ENCODE data around the gene HIBCH.

DNA sequence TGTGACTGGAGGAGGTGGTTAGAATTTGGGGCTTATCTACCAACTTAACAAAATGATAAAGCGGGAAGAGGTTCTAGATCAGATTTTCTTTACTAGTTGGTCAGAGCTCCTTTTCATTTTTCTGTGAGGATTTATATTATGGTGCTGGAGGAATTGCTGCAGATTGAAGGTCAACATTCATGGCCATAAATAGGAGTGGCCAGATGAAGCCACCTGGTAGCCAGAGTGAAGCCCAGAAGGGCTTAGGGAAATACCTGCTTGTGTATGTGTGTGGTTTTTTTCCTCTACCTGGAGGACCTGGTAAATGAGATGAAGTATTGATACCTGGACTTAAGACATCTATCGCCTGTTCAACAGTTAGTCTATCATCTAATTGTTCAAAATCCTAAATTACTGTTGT lies 134.2 kb downstream of the HIBCH start:
- TF ChIP-seq, protein P1, sequence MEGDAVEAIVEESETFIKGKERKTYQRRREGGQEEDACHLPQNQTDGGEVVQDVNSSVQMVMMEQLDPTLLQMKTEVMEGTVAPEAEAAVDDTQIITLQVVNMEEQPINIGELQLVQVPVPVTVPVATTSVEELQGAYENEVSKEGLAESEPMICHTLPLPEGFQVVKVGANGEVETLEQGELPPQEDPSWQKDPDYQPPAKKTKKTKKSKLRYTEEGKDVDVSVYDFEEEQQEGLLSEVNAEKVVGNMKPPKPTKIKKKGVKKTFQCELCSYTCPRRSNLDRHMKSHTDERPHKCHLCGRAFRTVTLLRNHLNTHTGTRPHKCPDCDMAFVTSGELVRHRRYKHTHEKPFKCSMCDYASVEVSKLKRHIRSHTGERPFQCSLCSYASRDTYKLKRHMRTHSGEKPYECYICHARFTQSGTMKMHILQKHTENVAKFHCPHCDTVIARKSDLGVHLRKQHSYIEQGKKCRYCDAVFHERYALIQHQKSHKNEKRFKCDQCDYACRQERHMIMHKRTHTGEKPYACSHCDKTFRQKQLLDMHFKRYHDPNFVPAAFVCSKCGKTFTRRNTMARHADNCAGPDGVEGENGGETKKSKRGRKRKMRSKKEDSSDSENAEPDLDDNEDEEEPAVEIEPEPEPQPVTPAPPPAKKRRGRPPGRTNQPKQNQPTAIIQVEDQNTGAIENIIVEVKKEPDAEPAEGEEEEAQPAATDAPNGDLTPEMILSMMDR (IDR thresholded peaks at IDR 0.05): no peak
- TF ChIP-seq POLR2AphosphoS5 (IDR thresholded peaks at IDR 0.05) (no peak), EP300 (IDR thresholded peaks at IDR 0.05) (no peak)
